ENCODE measurements around the gene PMIS2.

Gene PMIS2

DNA sequence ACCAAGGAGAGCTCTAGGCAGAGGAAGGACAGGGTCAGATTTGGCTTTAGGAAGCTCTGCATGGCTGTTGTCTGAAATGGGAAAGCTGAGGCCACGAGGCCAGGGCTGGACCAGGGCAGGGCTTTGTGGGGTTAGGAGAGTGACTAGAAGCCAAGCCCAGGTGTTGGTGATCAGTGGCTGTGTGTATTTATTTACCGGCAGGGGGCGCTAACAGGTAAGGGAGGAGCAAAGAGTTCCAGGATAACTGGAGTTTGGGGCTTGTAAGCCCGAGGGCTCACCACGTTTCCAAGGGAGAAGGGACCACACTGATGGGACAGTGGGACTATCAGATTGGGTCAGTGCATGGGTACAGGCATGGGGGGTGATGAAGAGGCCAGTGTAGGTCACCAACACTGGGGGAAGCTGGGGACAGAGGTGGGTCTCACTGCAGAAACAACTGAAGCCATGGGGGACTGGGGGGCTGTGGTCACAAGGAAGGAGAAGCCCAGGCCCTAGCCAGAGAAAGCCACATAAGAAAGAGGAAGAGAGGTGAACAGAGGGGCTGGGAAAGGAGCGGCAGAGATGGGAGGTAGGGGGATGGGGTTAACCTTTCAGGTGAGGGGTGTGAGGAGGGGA is 36.7 kb upstream of the PMIS2 start:
- no peaks in the 10 kb centered on the region for H3K9me3 Mint-ChIP-seq
- H3K36me3 Mint-ChIP-seq (ENCODE audit: low read depth), result no peaks in the 10 kb centered on the region
- H3K27ac Mint-ChIP-seq, result no peak overlapping the region
- peak; percentile 62 to 65 (median 65) for TF ChIP-seq CTCF (IDR thresholded peaks at IDR 0.05; ENCODE audit: unreplicated experiment in 3 of 3)
- peaks cover 19% of the 10 kb centered on the region for H3K4me1 Mint-ChIP-seq
- peaks cover 11% of the 10 kb centered on the region for H3K27me3 Mint-ChIP-seq (ENCODE audit: low read depth)
- peak overlapping the region; percentile 26 to 62 (median 53) for H3K4me3 Mint-ChIP-seq

- Mint-ChIP-seq H3K27me3 (ENCODE audit: low read depth) (peaks cover 11% of the 10 kb centered on the region), H3K9me3 (no peaks in the 10 kb centered on the region), H3K4me1 (peaks cover 12% of the 10 kb centered on the region), H3K4me3 (no peak overlapping the region), H3K36me3 (ENCODE audit: low read depth) (no peaks in the 10 kb centered on the region), H3K27ac (no peak overlapping the region)
- no peak for TF ChIP-seq CTCF (IDR thresholded peaks at IDR 0.05; ENCODE audit: unreplicated experiment in 3 of 3)
Measured at GRCh38 chr19:35549879-35550523, 36.0 kb upstream of the PMIS2 start.

- H3K4me3 Mint-ChIP-seq, result no peak overlapping the region
- H3K36me3 Mint-ChIP-seq (ENCODE audit: low read depth), result no peaks in the 10 kb centered on the region
- peaks cover 21% of the 10 kb centered on the region for H3K27me3 Mint-ChIP-seq (ENCODE audit: low read depth)
- H3K27ac Mint-ChIP-seq, result no peak overlapping the region
- TF ChIP-seq CTCF (IDR thresholded peaks at IDR 0.05; ENCODE audit: unreplicated experiment in 3 of 3), result no peak
- no peaks in the 10 kb centered on the region for H3K9me3 Mint-ChIP-seq
- H3K4me1 Mint-ChIP-seq, result peaks cover 9% of the 10 kb centered on the region
Measured at GRCh38 chr19:35551091-35551810, 34.7 kb upstream of the PMIS2 start.

- H3K27me3 Mint-ChIP-seq (ENCODE audit: low read depth), result peaks cover 31% of the 10 kb centered on the region
- no peak for TF ChIP-seq CTCF (IDR thresholded peaks at IDR 0.05; ENCODE audit: unreplicated experiment in 3 of 3)
- H3K27ac Mint-ChIP-seq, result no peak overlapping the region
- H3K4me3 Mint-ChIP-seq, result no peak overlapping the region
- H3K9me3 Mint-ChIP-seq, result no peaks in the 10 kb centered on the region
- peaks cover 5% of the 10 kb centered on the region for H3K4me1 Mint-ChIP-seq
- H3K36me3 Mint-ChIP-seq (ENCODE audit: low read depth), result no peaks in the 10 kb centered on the region
Measured at GRCh38 chr19:35552534-35553384, 33.2 kb upstream of the PMIS2 start.

DNA sequence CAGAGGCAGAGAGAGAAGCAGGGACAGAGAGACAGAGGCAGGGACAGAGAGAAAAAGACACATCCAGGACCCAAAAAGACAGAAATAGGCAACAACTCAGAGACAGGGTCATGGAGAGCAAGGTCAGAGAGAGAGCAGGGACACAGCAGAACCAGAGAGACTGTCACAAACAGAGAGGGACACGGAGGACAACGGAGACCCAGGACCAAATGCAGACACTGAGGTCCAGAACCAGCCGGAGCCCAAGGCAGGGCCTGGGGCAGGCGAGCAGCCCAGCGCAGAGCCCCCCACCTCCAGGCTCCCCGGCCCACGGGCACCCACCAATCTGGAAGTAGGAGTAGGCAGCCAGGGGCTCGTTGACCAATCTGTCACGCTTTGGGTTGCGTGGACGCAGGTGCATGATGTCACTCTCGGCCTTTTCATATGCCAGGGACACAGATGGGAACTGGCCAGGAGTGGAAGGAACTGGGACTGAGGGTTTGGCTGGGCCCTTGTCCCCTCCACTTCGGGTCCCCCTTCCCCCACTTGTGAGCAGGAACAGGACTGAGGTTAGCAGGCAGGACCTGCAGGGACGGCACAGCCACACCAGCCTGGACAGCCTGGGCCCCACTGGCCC is 32.5 kb upstream of the PMIS2 start:
- H3K4me3 Mint-ChIP-seq, result no peak overlapping the region
- H3K27me3 Mint-ChIP-seq (ENCODE audit: low read depth), result peaks cover 36% of the 10 kb centered on the region
- TF ChIP-seq CTCF (IDR thresholded peaks at IDR 0.05; ENCODE audit: unreplicated experiment in 3 of 3), result no peak
- no peaks in the 10 kb centered on the region for H3K36me3 Mint-ChIP-seq (ENCODE audit: low read depth)
- H3K9me3 Mint-ChIP-seq, result no peaks in the 10 kb centered on the region
- H3K27ac Mint-ChIP-seq, result no peak overlapping the region
- H3K4me1 Mint-ChIP-seq, result peaks cover 5% of the 10 kb centered on the region

Measured in nephron (organoid).